Hepatocyte (in vitro differentiated cells): ENCODE measurements around the gene BRI3. TPM values are rescaled to one million over a fixed set of nuclear protein-coding genes. Genes with fewer than 3 reads are reported as not detected.

Experiments
- DNase-seq: peaks from one replicate; pipeline ENCODE4 v3.0.0-alpha.2; 2016; ENCODE audit warnings: low spot score
- H2AFZ ChIP-seq: fragments of 200-600 bp; sonication (generic); 2 replicates; pipeline ENCODE4 v1.6.0; 2016; ENCODE audit warnings: antibody characterized with exemption, mild to moderate bottlenecking
- H3K27ac ChIP-seq: fragments of 200-600 bp; sonication (generic); 2 replicates; pipeline ENCODE4 v1.5.1; 2016; ENCODE audit warnings: mild to moderate bottlenecking
- H3K27me3 ChIP-seq: fragments of 200-600 bp; sonication (generic); 2 replicates; pipeline ENCODE4 v1.6.1; 2016
- H3K36me3 ChIP-seq: fragments of 200-600 bp; sonication (generic); replicated peaks from 2 replicates; pipeline ENCODE4 v1.5.1; 2016; ENCODE audit warnings: low read depth; ENCODE audit not compliant: insufficient read depth
- H3K4me1 ChIP-seq: fragments of 200-600 bp; sonication (generic); 2 replicates; pipeline ENCODE4 v1.5.1; 2016; ENCODE audit warnings: mild to moderate bottlenecking, moderate library complexity; ENCODE audit not compliant: insufficient read depth
- H3K4me2 ChIP-seq: fragments of 200-600 bp; sonication (generic); 2 replicates; pipeline ENCODE4 v1.6.0; 2016
- H3K4me3 ChIP-seq: fragments of 200-600 bp; sonication (generic); 2 replicates; pipeline ENCODE4 v1.5.1; 2016; ENCODE audit warnings: mild to moderate bottlenecking
- H3K79me2 ChIP-seq: fragments of 200-600 bp; sonication (generic); 2 replicates; pipeline ENCODE4 v1.6.0; 2017; ENCODE audit warnings: mild to moderate bottlenecking
- H3K9me2 ChIP-seq: fragments of 200-600 bp; sonication (generic); replicated peaks from 2 replicates; pipeline ENCODE4 v1.6.0; 2017; ENCODE audit warnings: mild to moderate bottlenecking; ENCODE audit not compliant: insufficient read depth
- H3K9me3 ChIP-seq: fragments of 200-600 bp; sonication (generic); 2 replicates; pipeline ENCODE4 v1.5.1; 2016; ENCODE audit warnings: low read depth, mild to moderate bottlenecking
- H4K20me1 ChIP-seq: fragments of 200-600 bp; sonication (generic); 2 replicates; pipeline ENCODE4 v1.6.0; 2016; ENCODE audit warnings: mild to moderate bottlenecking; ENCODE audit not compliant: insufficient read depth, poor library complexity, severe bottlenecking
- EZH2 ChIP-seq: fragments of 200-600 bp; sonication (generic); IDR thresholded peaks from 2 replicates; pipeline ENCODE4 v1.6.1; 2016; ENCODE audit warnings: antibody characterized with exemption, mild to moderate bottlenecking, borderline replicate concordance
- EZH2phosphoT487 ChIP-seq: fragments of 200-600 bp; sonication (generic); IDR thresholded peaks from one replicate; pipeline ENCODE4 v1.6.1; 2018; ENCODE audit warnings: antibody characterized with exemption, mild to moderate bottlenecking, low read depth, moderate library complexity; ENCODE audit not compliant: unreplicated experiment, severe bottlenecking
- WGBS: methylation state at CpG from one replicate; pipeline ENCODE4 v1.1.6; 2016; ENCODE audit warnings: low lambda C conversion rate; ENCODE audit errors: missing lambda C conversion rate; 5-methylcytosine and 5-hydroxymethylcytosine counted together
- polyA plus RNA-seq: library from polyadenylated mRNA; unstranded; fragments of >200 nt; fragmentation: Nextera tagmentation; extraction: Ambion mirVana; gene quantifications from 2 replicates; pipeline ENCODE4 v1.2.1, GENCODE V29; 2016
- total RNA-seq: library from RNA; depleted of rRNA; stranded (reverse); fragments of >200 nt; gene quantifications from 2 replicates; pipeline ENCODE4 v1.2.3, GENCODE V29; 2014
- TF ChIP-seq, protein P1 (sequence below): fragments of 200-600 bp; sonication (generic); IDR thresholded peaks from 2 replicates; pipeline ENCODE4 v1.5.1; 2016; ENCODE audit warnings: antibody characterized with exemption, mild to moderate bottlenecking; ENCODE audit not compliant: poor library complexity

BRI3 gene
- total and polyA plus RNA-seq, 2 experiments from 2014 or later = 71.5 to 101 TPM

DNA sequence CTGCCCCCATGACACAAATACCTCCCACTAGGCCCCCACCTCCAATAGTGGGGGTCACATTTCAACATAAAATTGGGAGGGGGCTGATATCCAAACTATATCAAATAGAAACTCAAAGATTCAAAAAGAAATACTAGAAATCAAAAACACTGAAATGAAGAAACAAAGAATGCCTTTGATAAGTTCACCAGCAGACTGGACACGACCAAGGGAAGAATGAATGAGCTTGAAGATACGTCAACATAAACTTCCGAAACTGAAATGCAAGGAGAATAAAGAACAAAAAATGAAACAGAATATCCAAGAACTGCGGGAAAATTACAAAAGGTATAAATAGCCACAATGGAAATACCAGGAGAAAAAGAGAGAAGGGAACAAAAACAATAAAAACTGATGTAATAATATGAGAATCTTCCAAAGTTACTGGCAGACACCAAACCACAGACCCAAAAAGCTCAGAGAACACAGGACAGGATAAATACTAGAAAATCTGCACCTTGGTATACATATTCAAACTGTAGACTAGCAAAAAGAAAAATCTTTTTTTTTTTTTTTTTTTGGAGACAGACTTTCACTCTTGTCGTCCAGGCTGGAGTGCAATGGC lies 49.5 kb downstream of the BRI3 start:
- H3K9me2 ChIP-seq = no peaks in the 10 kb centered on the region
- no peaks in the 10 kb centered on the region for H3K9me3 ChIP-seq
- peaks cover 16% of the 10 kb centered on the region for H3K79me2 ChIP-seq
- H2AFZ ChIP-seq = no peak overlapping the region
- no peak overlapping the region for H3K4me2 ChIP-seq
- TF ChIP-seq EZH2 (no peak), EZH2phosphoT487 (no peak)
- TF ChIP-seq, protein P1, sequence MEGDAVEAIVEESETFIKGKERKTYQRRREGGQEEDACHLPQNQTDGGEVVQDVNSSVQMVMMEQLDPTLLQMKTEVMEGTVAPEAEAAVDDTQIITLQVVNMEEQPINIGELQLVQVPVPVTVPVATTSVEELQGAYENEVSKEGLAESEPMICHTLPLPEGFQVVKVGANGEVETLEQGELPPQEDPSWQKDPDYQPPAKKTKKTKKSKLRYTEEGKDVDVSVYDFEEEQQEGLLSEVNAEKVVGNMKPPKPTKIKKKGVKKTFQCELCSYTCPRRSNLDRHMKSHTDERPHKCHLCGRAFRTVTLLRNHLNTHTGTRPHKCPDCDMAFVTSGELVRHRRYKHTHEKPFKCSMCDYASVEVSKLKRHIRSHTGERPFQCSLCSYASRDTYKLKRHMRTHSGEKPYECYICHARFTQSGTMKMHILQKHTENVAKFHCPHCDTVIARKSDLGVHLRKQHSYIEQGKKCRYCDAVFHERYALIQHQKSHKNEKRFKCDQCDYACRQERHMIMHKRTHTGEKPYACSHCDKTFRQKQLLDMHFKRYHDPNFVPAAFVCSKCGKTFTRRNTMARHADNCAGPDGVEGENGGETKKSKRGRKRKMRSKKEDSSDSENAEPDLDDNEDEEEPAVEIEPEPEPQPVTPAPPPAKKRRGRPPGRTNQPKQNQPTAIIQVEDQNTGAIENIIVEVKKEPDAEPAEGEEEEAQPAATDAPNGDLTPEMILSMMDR = no peak
- WGBS = 97% methylated on average over 5 of the region's 5 CpGs
- peaks cover 18% of the 10 kb centered on the region for H3K4me1 ChIP-seq
- no peak overlapping the region for H3K27ac ChIP-seq
- H3K4me3 ChIP-seq = no peak overlapping the region
- DNase-seq = no peak
- H4K20me1 ChIP-seq = no peaks in the 10 kb centered on the region
- no peaks in the 10 kb centered on the region for H3K36me3 ChIP-seq
- no peaks in the 10 kb centered on the region for H3K27me3 ChIP-seq

DNA sequence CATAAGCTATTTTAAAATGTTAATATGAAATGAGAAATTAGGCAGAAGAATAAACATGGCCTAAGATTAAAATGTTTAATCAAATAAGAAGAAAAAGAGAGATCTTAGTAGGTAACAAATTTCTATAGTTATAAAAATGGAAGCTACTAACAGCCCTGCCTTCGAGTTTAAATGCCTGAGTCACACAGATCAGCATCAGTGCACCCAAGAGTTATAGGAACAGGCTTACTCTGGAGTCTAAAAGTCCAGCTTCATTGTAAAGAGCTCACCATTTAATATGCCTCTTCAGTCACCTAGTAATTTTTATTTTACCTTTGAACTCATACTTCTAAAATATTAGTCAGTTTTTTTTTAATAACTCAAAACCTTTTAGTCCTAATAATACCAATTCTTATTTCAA lies 52.6 kb downstream of the BRI3 start:
- H3K27ac ChIP-seq = no peak overlapping the region
- no peak for DNase-seq
- no peak overlapping the region for H2AFZ ChIP-seq
- 50% methylated on average over 1 of the region's 1 CpG for WGBS
- H3K79me2 ChIP-seq = peaks cover 2% of the 10 kb centered on the region
- TF ChIP-seq, protein P1 = no peak
- no peak for TF ChIP-seq EZH2phosphoT487
- TF ChIP-seq EZH2 = no peak
- H3K4me1 ChIP-seq = peaks cover 12% of the 10 kb centered on the region
- H3K4me3 ChIP-seq = no peak overlapping the region
- no peak overlapping the region for H3K4me2 ChIP-seq
- H3K9me2 ChIP-seq = no peaks in the 10 kb centered on the region
- H3K36me3 ChIP-seq = no peaks in the 10 kb centered on the region
- H3K9me3 ChIP-seq = no peaks in the 10 kb centered on the region
- no peaks in the 10 kb centered on the region for H4K20me1 ChIP-seq
- no peaks in the 10 kb centered on the region for H3K27me3 ChIP-seq

DNA sequence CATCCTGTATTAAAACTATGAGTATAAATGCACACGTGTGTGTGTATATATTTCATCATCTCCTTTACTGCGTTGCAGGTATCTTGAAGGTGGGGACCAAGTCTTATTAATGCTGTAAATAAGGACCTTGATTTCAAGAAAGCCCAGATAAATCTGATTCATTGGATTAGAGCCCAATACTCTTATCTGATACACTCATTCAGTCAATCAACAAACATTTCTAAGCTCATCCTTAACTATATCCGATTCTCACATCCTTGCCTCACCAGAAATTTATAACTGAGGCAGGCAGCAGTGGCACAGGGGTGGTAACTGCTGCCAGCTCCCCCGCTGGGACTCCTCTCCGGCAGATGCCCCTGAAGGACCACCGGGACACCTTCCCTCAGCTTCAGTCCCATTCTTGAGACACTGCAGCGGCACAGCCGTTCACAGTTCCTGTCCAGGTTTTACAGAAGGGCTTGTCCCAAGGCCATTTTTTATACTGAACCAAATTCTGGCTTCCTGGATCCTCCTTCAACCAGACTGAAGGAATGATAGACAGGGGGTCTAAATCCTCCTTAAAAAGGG lies 54.0 kb downstream of the BRI3 start:
- Histone ChIP-seq H3K9me3 (no peaks in the 10 kb centered on the region), H4K20me1 (no peaks in the 10 kb centered on the region), H2AFZ (no peak overlapping the region), H3K4me1 (no peaks in the 10 kb centered on the region), H3K36me3 (no peaks in the 10 kb centered on the region), H3K27me3 (no peaks in the 10 kb centered on the region), H3K27ac (no peak overlapping the region), H3K9me2 (no peaks in the 10 kb centered on the region), H3K4me2 (no peak overlapping the region), H3K4me3 (no peak overlapping the region), H3K79me2 (peaks cover 2% of the 10 kb centered on the region)
- TF ChIP-seq, protein P1 = no peak
- no peak for TF ChIP-seq EZH2phosphoT487
- no peak for TF ChIP-seq EZH2
- 97% methylated on average over 8 of the region's 8 CpGs for WGBS
- DNase-seq = no peak
